COLO668 (cell line): Measurements from ENCODE around the gene DHX29.

Source experiments
- DNase-seq: peaks from one replicate; lab custom pipeline; 2025; ENCODE audit not compliant: unreplicated experiment; lab: John Stamatoyannopoulos, UW

Gene DHX29

DNA sequence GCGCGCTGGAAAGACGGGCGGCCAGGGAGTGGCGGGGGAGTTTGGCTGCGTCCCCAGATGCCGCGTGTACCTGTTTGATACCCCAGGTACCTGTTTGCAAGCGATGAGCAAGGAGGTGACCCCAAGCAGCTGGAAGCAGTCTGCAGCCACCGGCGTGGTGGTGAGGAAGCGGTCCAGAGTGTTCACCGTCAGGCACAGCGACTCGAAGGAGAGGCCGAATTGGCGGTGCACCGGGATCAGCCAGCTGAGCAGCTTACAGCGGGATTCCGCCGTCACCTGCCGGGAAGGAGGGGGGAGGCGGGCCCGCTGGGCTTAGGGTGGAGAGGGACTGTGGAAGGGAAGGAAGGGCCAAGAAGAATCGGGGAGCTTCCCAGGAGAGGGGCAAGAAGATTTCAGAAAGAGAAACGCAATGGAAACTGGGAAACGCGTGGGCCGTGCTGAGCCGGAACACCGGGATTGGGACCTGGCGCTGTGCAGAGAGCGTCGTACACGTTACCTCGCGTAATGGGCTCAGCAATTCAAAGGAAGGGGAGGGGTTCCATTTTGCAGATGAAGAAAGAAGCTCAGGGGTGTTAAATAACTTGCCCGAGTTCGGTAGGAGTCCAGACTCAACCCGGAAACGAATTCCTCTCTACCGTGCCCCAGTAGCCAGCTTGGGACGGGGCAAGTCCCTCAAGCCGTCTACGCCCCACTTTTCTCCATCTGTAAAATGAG, 75.1 kb downstream of the DHX29 start:
- DNase-seq = peak; percentile 39

DNA sequence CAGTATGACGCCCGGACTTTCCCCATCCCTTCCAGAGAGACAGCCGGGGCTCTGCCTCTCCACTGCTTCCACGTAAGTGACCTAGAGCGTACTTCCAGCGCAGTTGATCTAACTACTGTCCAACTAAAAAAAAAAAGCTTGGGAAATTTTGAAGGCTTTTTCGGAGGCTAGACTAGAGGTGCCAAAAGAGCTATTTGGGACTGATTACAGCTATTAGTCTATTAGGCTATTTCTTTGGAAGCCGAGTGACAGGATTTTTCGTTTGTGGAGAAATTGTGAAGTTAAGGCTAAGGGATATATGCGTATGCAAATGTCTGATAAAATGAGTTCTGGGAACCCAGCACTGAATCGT, 75.6 kb downstream of the DHX29 start:
- DNase-seq = no peak

DNA sequence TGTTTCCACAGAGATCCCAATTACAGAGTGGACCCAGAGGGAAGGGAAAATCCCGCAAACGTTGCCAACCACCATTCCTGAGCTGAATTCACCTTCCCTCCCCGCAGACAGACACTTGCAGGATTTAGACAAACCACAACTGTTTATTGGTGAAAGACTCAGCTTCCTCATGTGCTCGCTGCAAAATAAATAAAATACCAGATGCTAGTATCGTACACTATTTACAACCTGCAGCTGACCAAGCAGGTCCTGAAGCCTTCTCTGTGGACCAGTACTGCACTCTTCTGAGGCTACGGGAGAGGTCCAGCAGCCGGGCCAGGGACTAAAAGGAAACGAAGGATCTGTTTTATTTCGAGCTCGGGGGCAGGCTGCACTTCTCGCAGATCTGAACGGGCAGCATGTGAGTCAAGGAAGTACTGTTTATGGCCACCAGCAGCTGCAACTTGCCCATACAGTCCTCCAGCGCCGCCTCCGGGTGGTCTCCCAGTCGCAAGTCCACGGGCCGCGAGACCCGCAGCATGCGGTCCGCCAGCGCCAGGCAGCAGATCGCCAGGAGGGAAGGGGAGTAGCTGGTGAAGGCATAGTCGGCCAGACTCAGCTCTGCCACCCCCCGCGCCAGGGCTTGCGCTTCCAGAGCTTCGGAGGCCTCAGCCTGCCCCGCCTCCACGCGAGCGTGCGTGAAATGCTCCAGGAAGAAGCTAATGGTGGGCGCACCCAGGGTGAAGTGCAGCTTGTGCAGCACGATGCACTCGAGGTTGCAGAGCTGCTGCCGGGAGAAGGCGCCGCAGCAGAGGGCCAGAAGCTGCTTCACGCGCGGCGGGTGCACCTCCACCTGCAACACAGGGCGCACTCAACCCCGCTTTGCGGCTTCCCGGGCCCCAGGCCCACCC, 76.2 kb downstream of the DHX29 start:
- peak; percentile 29 for DNase-seq

DNA sequence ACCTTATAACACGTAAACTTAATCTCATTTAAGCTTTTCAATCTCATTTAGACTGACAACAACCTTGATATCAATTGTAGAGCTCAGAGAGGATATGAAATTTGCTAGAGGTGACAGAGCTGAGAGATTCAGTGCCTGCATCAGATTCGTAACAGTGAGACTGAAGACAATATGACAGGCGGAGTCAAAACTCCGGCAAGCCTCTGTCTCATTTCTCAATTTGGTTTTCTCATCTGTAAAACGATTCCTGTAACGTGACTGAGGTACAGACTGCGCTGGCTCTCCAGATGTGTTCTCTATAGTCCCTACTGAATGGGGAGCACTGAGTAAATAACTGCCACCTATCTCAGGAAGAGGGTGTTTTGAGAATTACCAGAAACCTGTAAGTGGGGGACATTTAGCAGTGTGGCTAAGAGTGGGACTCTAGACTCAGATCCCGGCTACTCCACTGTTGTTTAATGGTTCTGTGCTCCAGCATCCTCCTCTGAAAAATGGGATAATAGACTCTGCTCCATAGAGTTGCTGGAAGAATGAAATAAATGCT, 77.3 kb downstream of the DHX29 start:
- DNase-seq = no peak

DNA sequence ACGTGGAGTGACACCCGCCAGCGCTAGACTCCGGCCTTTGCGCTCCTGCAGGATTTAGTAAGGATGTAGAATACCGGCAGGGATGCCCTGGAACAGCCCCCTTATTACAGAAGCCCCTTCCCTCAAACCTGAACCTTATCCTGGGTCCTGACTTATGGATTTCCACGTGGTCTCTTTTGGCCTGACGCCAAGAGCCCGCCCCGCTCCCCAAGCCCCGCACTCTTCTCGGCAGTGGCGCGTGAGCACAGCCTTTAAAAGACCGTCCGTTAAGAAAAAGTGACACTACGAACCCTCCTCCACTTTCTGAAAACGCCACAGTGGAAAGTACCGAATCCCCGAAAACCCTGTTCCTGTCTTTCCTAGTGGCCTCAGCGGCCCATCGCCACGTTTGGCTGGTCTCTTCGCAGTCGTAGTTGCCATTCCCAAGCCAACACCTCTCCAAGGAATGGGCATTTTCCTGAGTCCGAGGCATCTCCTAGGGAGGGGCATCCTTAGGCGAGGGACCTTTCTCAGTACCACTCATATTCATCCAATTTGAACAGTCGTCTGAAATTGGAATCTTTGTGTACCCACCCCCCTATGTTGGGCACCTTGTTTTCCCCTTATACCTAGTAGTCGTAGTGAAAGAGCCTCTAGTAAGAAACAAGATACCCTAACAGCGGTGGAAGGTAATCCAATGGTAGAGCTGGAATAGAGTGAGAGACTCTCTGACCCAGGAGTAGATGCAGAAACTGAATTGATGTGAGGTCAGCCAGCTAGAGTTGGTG, 79.6 kb downstream of the DHX29 start:
- no peak for DNase-seq

DNA sequence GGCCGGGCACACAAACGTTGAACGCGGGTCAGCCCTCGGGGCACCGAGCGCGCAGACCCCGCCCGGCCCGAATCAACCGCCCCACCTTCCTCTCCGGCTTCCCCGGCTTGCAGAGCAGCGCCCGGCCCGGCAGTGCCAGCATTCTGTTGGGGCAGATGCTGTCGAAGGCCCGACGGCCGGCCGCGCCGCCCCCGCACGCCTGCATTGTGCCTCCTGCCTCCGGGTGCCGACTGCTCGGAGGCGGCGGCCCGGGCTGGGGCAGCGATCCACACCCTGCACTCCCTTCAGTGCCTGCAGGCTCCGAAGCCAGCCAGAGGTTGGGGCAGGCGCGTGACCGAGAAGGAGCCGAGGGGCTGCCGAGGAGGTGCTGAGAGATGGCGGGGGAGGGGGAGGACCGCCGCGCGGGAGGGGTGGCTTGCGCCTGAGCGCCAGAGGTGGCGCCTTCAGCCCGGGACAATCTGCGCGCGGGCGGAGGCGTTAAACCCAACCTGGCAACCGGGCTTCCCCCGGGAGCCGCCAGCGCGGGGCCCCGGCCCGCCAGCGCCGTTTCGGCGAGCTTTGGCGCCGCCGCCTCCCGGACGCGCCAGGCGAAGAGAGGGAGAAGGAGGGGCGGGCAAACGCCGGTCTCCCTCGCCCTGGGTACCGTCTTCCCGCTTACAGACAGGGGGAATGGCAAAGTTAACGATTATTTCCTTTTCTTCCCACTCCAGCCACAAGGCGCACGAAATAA, 80.4 kb downstream of the DHX29 start, which contains the start of gene MCIDAS:
Gene MCIDAS, minus strand, starts transcription at position 382 of the 730 bp plus-strand sequence. Its CDS starts 177 bp downstream, at position 205.
- peak; percentile 54 for DNase-seq

DNA sequence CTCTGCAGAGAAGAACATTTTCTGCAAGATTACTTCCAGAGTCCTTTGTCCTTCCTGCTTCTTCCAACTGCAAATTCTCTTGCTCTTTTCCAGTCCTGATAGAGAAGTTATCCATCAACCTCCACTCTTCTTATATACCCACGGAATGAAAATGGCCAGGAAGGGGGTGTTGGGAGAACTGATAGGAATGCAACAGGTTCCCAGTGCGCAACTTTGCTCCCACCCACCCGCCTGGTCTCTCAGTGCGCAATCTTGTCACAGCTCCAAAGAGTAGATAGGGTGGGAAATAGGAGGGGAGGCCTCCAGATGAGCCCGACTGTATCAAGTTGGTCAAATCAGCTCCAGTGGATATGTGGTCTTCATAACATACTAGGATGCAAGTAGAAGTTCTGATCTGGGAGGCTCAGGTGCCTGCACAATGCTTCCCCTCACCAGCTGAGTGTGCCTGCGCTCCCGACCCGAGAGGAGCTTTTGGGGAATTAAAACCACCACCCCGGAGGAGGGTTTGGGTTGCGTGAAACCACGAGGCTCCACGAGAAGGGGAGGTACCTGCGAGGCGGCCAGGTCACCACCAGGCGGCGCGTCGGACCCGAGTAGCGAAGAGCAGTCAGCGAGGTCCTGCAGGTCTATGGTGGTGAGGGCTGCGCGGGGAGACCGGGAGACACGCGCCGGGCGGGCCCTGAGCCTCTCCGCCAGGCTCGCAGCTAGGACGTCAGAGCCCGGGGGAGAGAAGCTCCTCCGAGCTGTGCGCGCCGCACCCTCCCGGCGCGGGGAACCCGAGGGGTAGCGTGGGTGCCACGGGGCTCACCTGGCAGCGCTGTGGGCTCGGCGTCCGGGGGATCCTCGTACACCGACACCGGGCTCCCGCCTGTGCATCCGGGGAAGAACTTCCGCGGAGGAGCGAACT, 81.2 kb downstream of the DHX29 start:
- peak; percentile 69 for DNase-seq

DNA sequence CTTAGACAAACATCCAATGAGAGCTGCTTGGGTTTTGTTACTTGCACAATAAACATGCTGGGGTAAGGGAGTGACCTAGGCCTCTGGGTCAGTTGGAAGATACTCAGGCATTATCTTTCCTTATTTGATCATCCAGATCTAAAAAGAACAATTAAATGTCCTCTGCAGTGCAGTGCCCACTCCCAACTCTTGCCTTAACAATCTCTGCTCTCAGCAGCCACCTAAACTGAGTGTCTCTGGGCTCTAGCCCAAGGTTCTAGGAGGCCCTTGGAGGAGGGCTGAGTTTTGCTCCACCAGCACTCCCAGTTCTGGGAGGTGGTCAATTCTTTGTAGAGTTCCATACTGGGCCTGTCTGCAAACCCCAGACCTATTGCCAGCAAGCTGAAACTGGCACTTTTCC, 82.1 kb downstream of the DHX29 start:
- DNase-seq = no peak

DNA sequence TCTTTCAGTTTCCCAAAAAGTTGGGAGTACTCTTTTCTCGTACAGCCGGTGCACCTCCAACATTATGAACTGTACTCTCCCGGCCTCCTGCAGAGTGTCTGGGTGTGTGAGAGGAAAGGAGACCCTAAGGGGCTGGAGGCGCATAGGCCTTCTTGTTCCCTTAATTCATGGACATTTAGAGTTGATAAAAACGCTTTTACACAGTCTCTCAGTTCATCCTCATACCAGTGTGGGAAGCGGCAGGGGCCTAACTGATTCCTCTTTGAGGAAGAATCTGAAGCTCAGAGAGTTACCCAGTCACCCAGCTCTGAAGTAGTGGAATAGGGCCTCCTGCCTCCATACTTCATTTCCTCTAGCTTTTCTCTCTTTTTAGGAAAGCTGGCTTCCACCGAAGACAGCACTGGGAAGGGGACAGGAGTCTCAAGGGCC, 83.7 kb downstream of the DHX29 start:
- DNase-seq = no peak

DNA sequence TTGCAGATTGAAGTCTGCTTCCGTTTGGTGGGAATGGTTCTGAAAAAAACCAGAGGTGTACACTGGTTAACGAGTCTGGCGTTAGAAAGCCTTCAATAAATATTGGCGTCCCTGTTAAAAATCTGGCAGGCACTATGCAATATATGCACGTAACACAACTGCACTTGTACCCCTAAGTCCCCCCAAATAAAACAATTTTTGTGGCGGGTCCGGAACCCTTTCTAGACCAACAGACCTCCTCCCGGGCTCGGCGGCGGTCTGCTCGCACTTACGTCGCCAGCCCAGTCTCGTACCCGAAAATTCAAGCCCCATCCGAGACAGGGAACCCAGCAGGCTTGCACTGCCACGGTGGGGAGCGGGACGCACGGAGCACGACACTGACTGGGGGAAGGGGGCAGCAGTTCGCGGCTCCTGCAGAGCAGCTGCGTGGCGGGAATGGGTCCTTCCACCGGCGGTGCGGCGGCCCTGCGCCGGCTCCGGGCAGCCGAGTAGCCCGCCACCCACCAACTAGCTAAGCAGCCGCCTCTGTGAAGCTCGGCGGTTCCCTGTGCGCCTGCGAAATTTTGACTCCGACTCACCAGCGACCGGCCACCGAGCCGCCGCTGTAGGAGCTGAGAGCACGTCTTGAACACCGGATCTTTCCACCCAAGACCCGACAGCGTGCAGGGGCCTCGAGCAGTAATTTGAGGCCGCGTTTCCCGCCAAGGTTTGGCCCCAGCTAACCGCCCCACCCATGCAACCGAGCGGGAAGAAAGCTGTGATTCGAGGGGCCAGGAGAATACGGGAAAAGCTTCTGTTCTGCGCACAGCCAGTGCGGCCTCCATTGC, 84.3 kb downstream of the DHX29 start:
- DNase-seq = no peak

DNA sequence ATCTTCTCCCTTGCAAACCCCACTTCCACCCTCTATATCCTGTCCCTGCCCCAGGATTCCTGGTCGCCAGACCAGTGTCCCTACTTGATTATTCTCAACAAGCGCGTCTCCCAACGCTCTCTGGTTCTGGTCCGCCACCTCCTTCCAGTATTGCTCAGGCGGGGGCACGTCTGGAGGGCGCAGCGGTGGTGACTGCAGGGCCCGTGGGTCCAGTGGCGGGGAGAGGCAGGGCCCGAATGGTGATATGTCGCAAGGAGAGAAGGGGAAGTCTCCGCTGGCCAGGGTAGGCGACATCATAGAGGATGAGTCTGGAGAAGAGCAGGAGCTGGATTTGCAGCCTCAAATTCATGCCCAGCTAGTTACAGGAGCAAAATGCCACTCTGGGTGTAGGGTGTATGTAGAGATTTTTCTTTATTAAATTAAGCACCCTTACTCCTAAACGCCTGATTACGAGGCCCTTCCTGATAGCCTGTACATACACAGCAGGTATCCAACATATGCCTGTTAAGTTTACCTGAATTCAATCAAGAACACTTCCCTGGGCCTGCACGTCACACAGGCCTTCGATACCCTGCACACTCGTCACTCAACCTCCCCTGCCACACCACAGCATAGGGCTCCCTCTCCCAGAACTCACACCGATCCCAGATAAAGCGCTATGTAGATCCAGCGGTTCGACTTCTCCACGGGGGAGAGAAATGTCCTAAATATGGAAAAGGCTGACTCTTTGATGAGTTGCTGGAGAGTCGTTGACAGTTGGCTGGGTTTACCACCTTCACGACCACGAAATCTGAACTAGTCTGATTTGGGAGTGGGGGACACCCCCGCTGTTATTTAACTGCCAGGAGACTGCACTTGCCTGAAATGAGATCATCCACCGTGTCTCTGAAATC, 85.2 kb downstream of the DHX29 start:
- DNase-seq = no peak

DNA sequence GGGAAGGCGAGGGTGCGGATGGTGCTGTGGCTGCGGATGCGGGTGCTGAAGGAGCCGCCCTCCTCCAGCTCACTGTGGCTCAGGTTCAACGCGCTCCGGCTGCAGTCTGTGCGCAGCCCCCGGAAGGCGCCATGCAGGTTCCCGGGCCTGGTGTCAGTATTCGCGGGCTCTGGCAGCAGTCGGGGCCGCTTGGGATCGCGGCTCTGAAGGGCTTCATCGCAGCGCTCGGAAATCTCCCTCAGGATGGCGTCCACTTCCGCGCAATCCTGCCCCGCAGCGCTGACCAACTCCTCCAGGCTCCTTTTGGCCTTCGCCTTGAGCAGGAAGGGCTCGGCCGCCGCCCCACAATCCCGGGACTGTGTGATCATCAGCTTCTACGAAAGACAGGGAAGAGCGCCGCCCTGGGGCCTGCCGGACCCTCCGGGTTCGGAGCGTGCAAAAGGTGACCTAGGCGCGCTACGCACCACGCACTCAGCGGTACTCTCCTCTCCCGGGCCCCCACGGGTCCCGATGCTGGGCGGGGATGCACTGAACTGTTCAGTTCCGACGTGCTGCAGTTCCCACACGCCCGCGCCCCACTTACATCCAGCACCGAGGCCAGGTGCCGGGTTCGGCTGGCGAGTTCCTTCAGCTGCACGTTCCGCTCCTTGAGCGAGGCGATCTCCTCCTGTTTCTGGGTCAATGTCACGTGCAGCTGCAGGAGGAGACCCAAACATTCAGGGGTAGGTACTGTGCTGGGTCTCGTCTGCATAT, 86.9 kb downstream of the DHX29 start:
- no peak for DNase-seq

DNA sequence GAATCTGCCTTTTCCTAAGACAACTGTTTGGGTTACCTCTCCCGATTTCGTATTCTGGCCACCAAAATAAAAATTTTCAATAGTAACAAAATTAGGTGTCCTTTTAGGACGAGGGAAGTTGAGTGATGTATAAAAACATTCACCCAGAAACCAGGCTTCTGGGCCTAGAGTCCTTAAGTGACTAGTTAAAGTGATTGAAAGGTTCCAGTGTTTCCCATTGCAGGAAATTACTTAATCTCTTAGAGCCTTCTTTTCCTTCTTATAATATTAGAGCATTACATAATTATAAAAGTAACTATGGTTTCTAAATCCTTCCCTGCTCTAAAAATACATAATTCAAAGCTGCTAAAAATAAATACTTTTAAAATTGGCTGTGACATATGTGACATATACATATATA, 87.7 kb downstream of the DHX29 start:
- DNase-seq = no peak

DNA sequence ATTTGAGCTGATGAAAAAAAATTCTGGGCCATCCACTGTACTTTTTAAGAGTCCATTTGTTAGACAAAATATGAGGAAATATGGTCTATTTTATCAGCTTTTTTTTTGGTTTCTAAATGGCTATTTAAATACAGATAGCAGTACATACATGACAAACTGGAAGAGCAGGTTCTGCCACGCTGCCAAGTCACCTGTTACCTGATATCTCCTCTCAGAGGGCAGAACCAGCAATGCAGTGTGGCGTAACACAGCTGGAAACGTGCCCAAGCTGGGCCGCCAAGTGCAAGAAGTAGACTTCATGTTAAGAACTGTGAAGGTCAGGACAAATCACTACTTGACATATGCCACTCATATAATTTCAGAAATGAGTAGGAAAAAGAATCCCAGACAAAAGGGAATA, 88.5 kb downstream of the DHX29 start:
- DNase-seq = peak; percentile 84

DNA sequence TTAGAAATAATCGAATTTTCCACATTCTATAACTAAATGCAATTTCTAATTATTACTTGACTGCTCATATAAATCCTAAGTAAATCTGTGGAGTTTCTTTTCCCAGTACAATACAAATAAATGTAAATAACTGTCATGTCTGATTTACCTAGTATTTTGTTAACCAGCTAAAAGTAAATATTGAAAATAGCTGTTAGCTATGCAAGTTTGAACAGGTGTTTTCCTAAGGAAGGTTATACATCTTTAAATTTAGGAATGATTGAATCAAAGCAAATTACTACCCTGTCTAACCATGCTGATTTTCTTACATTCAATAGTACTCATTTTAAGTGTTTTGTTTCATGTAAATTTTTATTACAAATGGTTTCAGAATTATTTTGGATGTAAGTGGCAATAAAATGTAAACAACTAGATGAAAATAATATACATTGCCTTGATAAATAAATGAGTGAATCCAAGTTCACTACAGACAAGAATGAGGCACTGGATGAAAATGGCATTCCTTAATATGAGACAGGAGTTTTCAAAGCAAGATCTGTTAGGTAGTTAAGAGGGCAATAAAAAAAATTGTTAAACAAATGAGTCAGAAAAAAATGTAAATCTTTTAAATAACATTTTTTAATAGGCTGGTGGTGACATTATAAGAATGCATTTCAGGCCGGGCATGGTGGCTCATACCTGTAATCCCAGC, 96.2 kb downstream of the DHX29 start:
- no peak for DNase-seq
